ENCODE measurements around the gene TMCO4. TPM values are rescaled to one million over a fixed set of nuclear protein-coding genes. Genes with fewer than 3 reads are reported as not detected.

TMCO4 gene
- polyA plus RNA-seq, 6 donors from 2014 or later: 11.2 to 19.7 (median 13.8) TPM

- H3K27me3 Mint-ChIP-seq: no peaks in the 10 kb centered on the region
- ATAC-seq (ENCODE audit: low read depth in 2 of 2) (no peak), DNase-seq (no peak)
- no peaks in the 10 kb centered on the region for H3K9me3 Mint-ChIP-seq
- peaks cover 0 to 7% of the 10 kb centered on the region in 2 donors for H3K36me3 Mint-ChIP-seq
- H3K4me3 Mint-ChIP-seq: no peak overlapping the region
- H3K27ac Mint-ChIP-seq: no peak overlapping the region
- peaks cover 0 to 4% (median 0%) of the 10 kb centered on the region in 3 donors for H3K4me1 Mint-ChIP-seq
Observed at GRCh38 chr1:19633106-19633505, 166.6 kb downstream of the TMCO4 start.

Other genes with a start within 250 kb of the TMCO4 start
- under 1 TPM in 1 of 6 donors, not detected in 5; 0.53 TPM for gene NBL1, start 155.6 kb downstream of the TMCO4 start, polyA plus RNA-seq (ENCODE audit: low read depth in 6 of 6)
- not detected for gene HTR6, start 135.0 kb downstream of the TMCO4 start, polyA plus RNA-seq (ENCODE audit: low read depth in 6 of 6)
- not detected for gene RNF186, start 15.4 kb upstream of the TMCO4 start, polyA plus RNA-seq (ENCODE audit: low read depth in 6 of 6)
- gene OTUD3, start 82.5 kb upstream of the TMCO4 start, polyA plus RNA-seq (ENCODE audit: low read depth in 6 of 6): 1 to 10 TPM in 4 of 6 donors, under 1 TPM in 2; 0.74 to 3.6 (median 2.0) TPM
- gene PLA2G2E, start 123.7 kb upstream of the TMCO4 start, polyA plus RNA-seq (ENCODE audit: low read depth in 6 of 6): not detected
- gene PLA2G2A, start 179.7 kb upstream of the TMCO4 start, polyA plus RNA-seq (ENCODE audit: low read depth in 6 of 6): not detected

All from naive B cell (primary cell).